Esophagus squamous epithelium (tissue), 4 donors: ENCODE measurements around the gene PRL.

Experiments used
- CTCF ChIP-seq, 6 experiments: fragments of 450-650 bp in 4 of 6; fragments of 200-600 bp in 2 of 6; sonication (generic) in 2 of 6; IDR thresholded peaks; one replicate each; pipeline ENCODE4 v1.5.1; 2016 to 2019; ENCODE audit warnings: antibody characterized with exemption in 6 of 6, mild to moderate bottlenecking in 4 of 6, moderate library complexity in 4 of 6
- POLR2A ChIP-seq, 4 donors: fragments of 450-650 bp; IDR thresholded peaks; one replicate each; pipeline ENCODE4 v1.6.1; 2017; ENCODE audit warnings: antibody characterized with exemption in 4 of 4, mild to moderate bottlenecking in 4 of 4, moderate library complexity in 3 of 4

GRCh38 chr6:22332711-22333110 is 35.9 kb upstream of the PRL start:
- TF ChIP-seq CTCF (IDR thresholded peaks at IDR 0.05) (no peak), POLR2A (IDR thresholded peaks at IDR 0.05) (no peak)
